H9 (cell line): ENCODE measurements around the gene IL15. TPM values are rescaled to one million over a fixed set of nuclear protein-coding genes. Genes with fewer than 3 reads are reported as not detected.

ENCODE experiments used
- DNase-seq: peaks from one replicate; pipeline ENCODE4 v3.0.0-alpha.2; 2017
- H2AFZ ChIP-seq: one replicate; pipeline ENCODE4 v1.6.1; 2013; ENCODE audit warnings: mild to moderate bottlenecking, low read length, control low read depth, moderate library complexity
- H2AK5ac ChIP-seq: 2 replicates; pipeline ENCODE4 v1.6.1; 2013; ENCODE audit warnings: low read length, control low read depth, mixed read lengths; ENCODE audit not compliant: insufficient read length
- H2BK120ac ChIP-seq: one replicate; pipeline ENCODE4 v1.6.1; 2013; ENCODE audit warnings: low read depth, mild to moderate bottlenecking, low read length, control low read depth, inconsistent platforms; ENCODE audit not compliant: poor library complexity, severe bottlenecking
- H2BK12ac ChIP-seq: 2 replicates; pipeline ENCODE4 v1.6.1; 2013; ENCODE audit warnings: low read length, control low read depth, mixed read lengths, low read depth; ENCODE audit not compliant: insufficient read length
- H2BK15ac ChIP-seq: 2 replicates; pipeline ENCODE4 v1.6.1; 2013; ENCODE audit warnings: low read depth, low read length, control low read depth
- H2BK20ac ChIP-seq: one replicate; pipeline ENCODE4 v1.6.1; 2013; ENCODE audit warnings: low read depth, mild to moderate bottlenecking, low read length, control low read depth, inconsistent platforms; ENCODE audit not compliant: poor library complexity, severe bottlenecking
- H2BK5ac ChIP-seq: 2 replicates; pipeline ENCODE4 v1.6.1; 2013; ENCODE audit warnings: low read length, control low read depth, mixed read lengths; ENCODE audit not compliant: insufficient read length
- H3K14ac ChIP-seq: 2 replicates; pipeline ENCODE4 v1.6.1; 2013; ENCODE audit warnings: low read length, control low read depth; ENCODE audit not compliant: insufficient read depth
- H3K18ac ChIP-seq: 2 replicates; pipeline ENCODE4 v1.6.1; 2013; ENCODE audit warnings: low read depth, mild to moderate bottlenecking, mixed read lengths, low read length, control low read depth; ENCODE audit not compliant: insufficient read length
- H3K23ac ChIP-seq: 2 replicates; pipeline ENCODE4 v1.6.1; 2013; ENCODE audit warnings: low read length, control low read depth, mixed read lengths, low read depth; ENCODE audit not compliant: insufficient read length
- H3K23me2 ChIP-seq: 2 replicates; pipeline ENCODE4 v1.6.1; 2013; ENCODE audit warnings: low read depth, mild to moderate bottlenecking, mixed read lengths, low read length, control low read depth; ENCODE audit not compliant: insufficient read length, poor library complexity, severe bottlenecking
- H3K27ac ChIP-seq: 2 replicates; pipeline ENCODE4 v1.5.1; 2013; ENCODE audit warnings: low read length, control low read depth, mixed read lengths, low read depth; ENCODE audit not compliant: insufficient read length
- H3K27me3 ChIP-seq: 2 replicates; pipeline ENCODE4 v1.6.1; 2013; ENCODE audit warnings: low read length, control low read depth, inconsistent platforms; ENCODE audit not compliant: insufficient read depth
- H3K4ac ChIP-seq: 2 replicates; pipeline ENCODE4 v1.6.1; 2013; ENCODE audit warnings: low read depth, mild to moderate bottlenecking, control low read depth, inconsistent platforms, low read length, moderate library complexity
- H3K4me1 ChIP-seq: 2 replicates; pipeline ENCODE4 v1.6.1; 2013; ENCODE audit warnings: low read length, control low read depth, inconsistent platforms; ENCODE audit not compliant: insufficient read depth
- H3K4me2 ChIP-seq: 2 replicates; pipeline ENCODE4 v1.6.1; 2013; ENCODE audit warnings: low read length, control low read depth, mixed read lengths; ENCODE audit not compliant: insufficient read length, insufficient read depth
- H3K56ac ChIP-seq: 2 replicates; pipeline ENCODE4 v1.6.1; 2013; ENCODE audit warnings: low read depth, mild to moderate bottlenecking, mixed read lengths, low read length, control low read depth; ENCODE audit not compliant: insufficient read length
- H3K79me1 ChIP-seq: 2 replicates; pipeline ENCODE4 v1.6.1; 2013; ENCODE audit warnings: low read depth, mild to moderate bottlenecking, moderate library complexity, low read length, control low read depth, inconsistent platforms; ENCODE audit not compliant: insufficient read depth, poor library complexity, severe bottlenecking
- H3K79me2 ChIP-seq: 2 replicates; pipeline ENCODE4 v1.6.1; 2013; ENCODE audit warnings: low read length, control low read depth, inconsistent platforms; ENCODE audit not compliant: insufficient read depth
- H3K9ac ChIP-seq: 2 replicates; pipeline ENCODE4 v1.6.1; 2013; ENCODE audit warnings: low read length, control low read depth, mixed read lengths; ENCODE audit not compliant: insufficient read length; ENCODE audit errors: extremely low read depth
- H3K9me3 ChIP-seq: one replicate; pipeline ENCODE4 v1.6.1; 2013; ENCODE audit warnings: low read depth, low read length, inconsistent platforms; ENCODE audit not compliant: control insufficient read depth
- H3T11ph ChIP-seq: one replicate; pipeline ENCODE4 v1.6.1; 2013; ENCODE audit warnings: mild to moderate bottlenecking, low read length, control low read depth, inconsistent platforms
- H4K20me1 ChIP-seq: one replicate; pipeline ENCODE4 v1.6.1; 2013; ENCODE audit not compliant: control insufficient read depth, insufficient read length, insufficient read depth
- H4K5ac ChIP-seq: 2 replicates; pipeline ENCODE4 v1.6.1; 2013; ENCODE audit warnings: low read depth, mild to moderate bottlenecking, mixed read lengths, low read length, control low read depth; ENCODE audit not compliant: insufficient read length
- H4K8ac ChIP-seq: replicated peaks from 2 replicates; pipeline ENCODE4 v1.6.1; 2013; ENCODE audit warnings: low read length, control low read depth, mixed read lengths, low read depth; ENCODE audit not compliant: insufficient read length
- H4K91ac ChIP-seq: 2 replicates; pipeline ENCODE4 v1.6.1; 2013; ENCODE audit warnings: low read depth, mild to moderate bottlenecking, moderate library complexity, mixed read lengths, low read length, control low read depth; ENCODE audit not compliant: insufficient read length
- H3K27ac Mint-ChIP-seq, 3 experiments: 2 replicates in 2 of 3; 3 replicates in 1 of 3; pipeline ENCODE4 v1.8.0; 2020 to 2021; ENCODE audit warnings: mixed read lengths in 3 of 3, mild to moderate bottlenecking in 1 of 3, moderate library complexity in 1 of 3
- H3K27me3 Mint-ChIP-seq: 2 replicates; pipeline ENCODE4 v1.8.0; 2021; ENCODE audit warnings: low read depth, mild to moderate bottlenecking, moderate library complexity, mixed read lengths
- H3K36me3 Mint-ChIP-seq, 3 experiments: 2 replicates in 2 of 3; 3 replicates in 1 of 3; pipeline ENCODE4 v1.8.0; 2020 to 2021; ENCODE audit warnings: low read depth in 3 of 3, mixed read lengths in 3 of 3; ENCODE audit not compliant: insufficient read depth in 1 of 3
- H3K4me1 Mint-ChIP-seq, 2 experiments: 2 replicates each; pipeline ENCODE4 v1.8.0; 2020; ENCODE audit warnings: mixed read lengths in 2 of 2
- H3K4me3 Mint-ChIP-seq, 2 experiments: 2 replicates in 1 of 2; 3 replicates in 1 of 2; pipeline ENCODE4 v1.8.0; 2020 to 2021; ENCODE audit warnings: mild to moderate bottlenecking in 2 of 2, mixed read lengths in 2 of 2, moderate library complexity in 1 of 2
- H3K9me3 Mint-ChIP-seq, 2 experiments: 2 replicates in 1 of 2; 3 replicates in 1 of 2; pipeline ENCODE4 v1.8.0; 2020; ENCODE audit warnings: mild to moderate bottlenecking in 2 of 2, mixed read lengths in 2 of 2, moderate library complexity in 1 of 2
- CTCF ChIP-seq: fragments of 200-600 bp; sonication (generic); conservative IDR thresholded peaks from 3 replicates; pipeline ENCODE4 v1.8.0; 2021; ENCODE audit warnings: antibody characterized with exemption, mild to moderate bottlenecking
- total RNA-seq: library from RNA; stranded (reverse); gene quantifications from 2 replicates; pipeline ENCODE4 v1.2.1, GENCODE V29; 2021

IL15 gene
- total RNA-seq, 1 experiment from 2014 or later, result 0.61 TPM

GRCh38 chr4:141782205-141782604, 145.8 kb downstream of the IL15 start:
- Histone ChIP-seq H2BK15ac (no peak overlapping the region), H3K4me1 (no peaks in the 10 kb centered on the region), H2AK5ac (no peak overlapping the region), H4K8ac (no peak overlapping the region), H4K91ac (no peak overlapping the region), H3K4me2 (no peak overlapping the region), H2BK12ac (no peak overlapping the region), H4K20me1 (no peaks in the 10 kb centered on the region), H3K27me3 (no peaks in the 10 kb centered on the region), H3K18ac (no peak overlapping the region), H3K9me3 (no peaks in the 10 kb centered on the region), H3K4ac (no peak overlapping the region), H2AFZ (no peak overlapping the region), H3T11ph (no peak overlapping the region), H3K14ac (no peak overlapping the region), H3K9ac (no peak overlapping the region), H3K23ac (no peak overlapping the region), H3K79me2 (no peaks in the 10 kb centered on the region), H3K56ac (no peak overlapping the region), H2BK20ac (no peak overlapping the region), H3K23me2 (no peaks in the 10 kb centered on the region), H3K27ac (no peak overlapping the region), H3K79me1 (no peaks in the 10 kb centered on the region), H4K5ac (no peak overlapping the region), H2BK120ac (no peak overlapping the region), H2BK5ac (no peak overlapping the region)
- Mint-ChIP-seq H3K4me3 (no peak overlapping the region), H3K27ac (no peak overlapping the region), H3K36me3 (peaks cover 7% of the 10 kb centered on the region in 3 experiments; a peak in 4 of 7 replicates), H3K9me3 (peaks cover 7 to 9% of the 10 kb centered on the region in 2 experiments; a peak in 4 of 5 replicates), H3K27me3 (no peaks in the 10 kb centered on the region), H3K4me1 (no peaks in the 10 kb centered on the region)
- DNase-seq, result no peak
- TF ChIP-seq CTCF, result no peak
